ENCODE results near the gene PSENEN. TPM values are rescaled to one million over a fixed set of nuclear protein-coding genes. Genes with fewer than 3 reads are reported as not detected.
"Not testable (repeated sequence)": the region's sequence is repeated elsewhere in the genome, so short reads cannot be mapped to it uniquely, and the experiment has no call there.

The PSENEN gene
- polyA plus RNA-seq, 4 donors: 59.7 to 95.9 (median 70.1) TPM

DNA sequence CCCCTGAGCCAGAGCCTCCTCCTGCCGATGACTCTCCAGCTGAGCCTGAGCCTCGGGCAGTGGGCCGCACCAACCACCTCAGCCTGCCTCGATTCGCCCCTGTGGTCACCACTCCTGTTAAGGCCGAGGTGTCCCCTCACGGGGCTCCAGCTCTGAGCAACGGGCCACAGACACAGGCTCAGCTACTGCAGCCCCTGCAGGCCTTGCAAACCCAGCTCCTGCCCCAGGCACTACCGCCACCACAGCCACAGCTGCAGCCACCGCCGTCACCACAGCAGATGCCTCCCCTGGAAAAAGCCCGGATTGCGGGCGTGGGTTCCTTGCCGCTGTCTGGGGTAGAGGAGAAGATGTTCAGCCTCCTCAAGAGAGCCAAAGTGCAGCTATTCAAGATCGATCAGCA is 24.1 kb upstream of the PSENEN start:
- 95 to 96% (median 95%) methylated on average over 16 of the region's 16 CpGs for whole genome bisulfite sequencing, 3 donors
- peaks cover 26 to 68% (median 32%) of the 10 kb centered on the region in 3 donors for H3K36me3 ChIP-seq (ENCODE audit: control insufficient read depth in 3 of 3, insufficient read depth in 2 of 3, low read depth in 1 of 3, low read length in 3 of 3)
- H3K9me3 ChIP-seq (ENCODE audit: control insufficient read depth in 2 of 2, insufficient read depth in 1 of 2, low read depth in 1 of 2, low read length in 1 of 2): no peaks in the 10 kb centered on the region
- DNase-seq (no peak), FAIRE-seq (no peak)
- no peak overlapping the region for H3K4me3 ChIP-seq (ENCODE audit: low read depth in 1 of 3, low read length in 3 of 3)
- H3K27me3 ChIP-seq (ENCODE audit: control insufficient read depth in 3 of 3, insufficient read depth in 3 of 3, low read length in 3 of 3): no peaks in the 10 kb centered on the region
- H3K4me1 ChIP-seq (ENCODE audit: control insufficient read depth in 3 of 3, insufficient read depth in 2 of 3, low read depth in 1 of 3, low read length in 2 of 3): peaks cover 0 to 11% (median 5%) of the 10 kb centered on the region in 3 donors
- no peak overlapping the region for H3K27ac ChIP-seq (ENCODE audit: low read depth in 1 of 3, low read length in 2 of 3)

DNA sequence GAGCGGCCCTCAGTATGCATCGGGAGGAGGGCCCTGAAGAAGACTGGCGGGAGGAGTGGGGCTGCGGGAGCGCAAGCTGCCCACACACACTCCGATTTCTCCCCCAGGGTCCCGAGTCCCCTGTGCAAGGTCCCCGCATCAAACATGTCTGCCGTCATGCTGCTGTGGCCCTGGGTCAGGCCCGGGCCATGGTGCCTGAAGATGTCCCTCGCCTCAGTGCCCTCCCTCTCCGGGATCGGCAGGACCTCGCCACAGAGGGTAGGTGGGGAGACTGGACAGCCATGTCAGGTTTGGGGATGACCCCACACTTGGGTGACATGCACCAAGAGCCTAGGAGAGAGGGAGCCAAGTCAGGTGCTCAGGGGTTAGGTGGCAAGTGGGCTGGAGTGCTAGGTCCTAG is 23.0 kb upstream of the PSENEN start:
- no peak for FAIRE-seq

DNA sequence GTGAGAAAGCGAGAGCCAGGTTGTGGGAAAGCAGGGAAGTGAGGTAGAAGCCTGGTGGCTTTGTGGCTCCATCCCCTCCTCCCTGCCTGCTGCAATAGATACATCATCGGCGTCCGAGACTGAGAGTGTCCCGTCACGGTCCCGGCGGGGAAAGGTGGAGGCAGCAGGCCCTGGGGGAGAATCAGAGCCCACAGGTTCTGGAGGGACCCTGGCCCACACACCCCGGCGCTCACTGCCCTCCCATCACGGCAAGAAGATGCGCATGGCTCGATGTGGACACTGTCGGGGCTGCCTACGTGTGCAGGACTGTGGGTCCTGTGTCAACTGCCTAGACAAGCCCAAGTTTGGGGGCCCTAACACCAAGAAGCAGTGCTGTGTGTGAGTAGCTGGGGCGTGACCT is 22.6 kb upstream of the PSENEN start:
- peaks cover 37 to 82% (median 41%) of the 10 kb centered on the region in 3 donors for H3K36me3 ChIP-seq (ENCODE audit: control insufficient read depth in 3 of 3, insufficient read depth in 2 of 3, low read depth in 1 of 3, low read length in 3 of 3)
- FAIRE-seq: no peak

More for the DNA sequence above, 23.0 kb upstream of the PSENEN start:
- H3K4me1 ChIP-seq (ENCODE audit: control insufficient read depth in 3 of 3, insufficient read depth in 2 of 3, low read depth in 1 of 3, low read length in 2 of 3): peaks cover 0 to 11% (median 5%) of the 10 kb centered on the region in 3 donors
- peaks cover 34 to 78% (median 37%) of the 10 kb centered on the region in 3 donors for H3K36me3 ChIP-seq (ENCODE audit: control insufficient read depth in 3 of 3, insufficient read depth in 2 of 3, low read depth in 1 of 3, low read length in 3 of 3)
- WGBS, 3 donors: 97% methylated on average over 14 of the region's 14 CpGs
- no peak overlapping the region for H3K4me3 ChIP-seq (ENCODE audit: low read depth in 1 of 3, low read length in 3 of 3)
- DNase-seq: no peak
- H3K9me3 ChIP-seq (ENCODE audit: control insufficient read depth in 2 of 2, insufficient read depth in 1 of 2, low read depth in 1 of 2, low read length in 1 of 2): no peaks in the 10 kb centered on the region
- H3K27ac ChIP-seq (ENCODE audit: low read depth in 1 of 3, low read length in 2 of 3): no peak overlapping the region
- no peaks in the 10 kb centered on the region for H3K27me3 ChIP-seq (ENCODE audit: control insufficient read depth in 3 of 3, insufficient read depth in 3 of 3, low read length in 3 of 3)

DNA sequence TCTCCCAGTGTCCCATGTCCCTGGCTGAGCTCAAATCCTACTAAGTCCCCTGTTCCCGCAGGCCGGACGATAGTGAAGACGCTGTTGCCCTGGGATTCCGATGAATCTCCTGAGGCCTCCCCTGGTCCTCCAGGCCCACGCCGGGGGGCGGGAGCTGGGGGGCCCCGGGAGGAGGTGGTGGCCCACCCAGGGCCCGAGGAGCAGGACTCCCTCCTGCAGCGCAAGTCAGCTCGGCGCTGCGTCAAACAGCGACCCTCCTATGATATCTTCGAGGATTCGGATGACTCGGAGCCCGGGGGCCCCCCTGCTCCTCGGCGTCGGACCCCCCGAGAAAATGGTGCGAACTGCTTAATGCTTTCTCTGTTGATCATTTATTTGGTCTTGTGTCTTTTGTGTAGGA is 21.8 kb upstream of the PSENEN start:
- Histone ChIP-seq H3K4me1 (ENCODE audit: control insufficient read depth in 3 of 3, insufficient read depth in 2 of 3, low read depth in 1 of 3, low read length in 2 of 3) (peaks cover 0 to 11% (median 5%) of the 10 kb centered on the region in 3 donors), H3K27me3 (ENCODE audit: control insufficient read depth in 3 of 3, insufficient read depth in 3 of 3, low read length in 3 of 3) (no peaks in the 10 kb centered on the region), H3K36me3 (ENCODE audit: control insufficient read depth in 3 of 3, insufficient read depth in 2 of 3, low read depth in 1 of 3, low read length in 3 of 3) (peaks cover 43 to 90% (median 44%) of the 10 kb centered on the region in 3 donors), H3K9me3 (ENCODE audit: control insufficient read depth in 2 of 2, insufficient read depth in 1 of 2, low read depth in 1 of 2, low read length in 1 of 2) (no peaks in the 10 kb centered on the region), H3K27ac (ENCODE audit: low read depth in 1 of 3, low read length in 2 of 3) (no peak overlapping the region), H3K4me3 (ENCODE audit: low read depth in 1 of 3, low read length in 3 of 3) (no peak overlapping the region)
- DNase-seq (no peak), FAIRE-seq (no peak)
- 94 to 98% (median 97%) methylated on average over 23 to 24 of the region's 24 CpGs for WGBS, 3 donors

More for the DNA sequence above, 22.6 kb upstream of the PSENEN start:
- no peak for DNase-seq
- Histone ChIP-seq H3K27me3 (ENCODE audit: control insufficient read depth in 3 of 3, insufficient read depth in 3 of 3, low read length in 3 of 3) (no peaks in the 10 kb centered on the region), H3K9me3 (ENCODE audit: control insufficient read depth in 2 of 2, insufficient read depth in 1 of 2, low read depth in 1 of 2, low read length in 1 of 2) (no peaks in the 10 kb centered on the region), H3K4me3 (ENCODE audit: low read depth in 1 of 3, low read length in 3 of 3) (no peak overlapping the region), H3K27ac (ENCODE audit: low read depth in 1 of 3, low read length in 2 of 3) (no peak overlapping the region), H3K4me1 (ENCODE audit: control insufficient read depth in 3 of 3, insufficient read depth in 2 of 3, low read depth in 1 of 3, low read length in 2 of 3) (peaks cover 0 to 11% (median 5%) of the 10 kb centered on the region in 3 donors)
- WGBS, 3 donors: 92 to 97% (median 93%) methylated on average over 15 to 16 of the region's 16 CpGs

DNA sequence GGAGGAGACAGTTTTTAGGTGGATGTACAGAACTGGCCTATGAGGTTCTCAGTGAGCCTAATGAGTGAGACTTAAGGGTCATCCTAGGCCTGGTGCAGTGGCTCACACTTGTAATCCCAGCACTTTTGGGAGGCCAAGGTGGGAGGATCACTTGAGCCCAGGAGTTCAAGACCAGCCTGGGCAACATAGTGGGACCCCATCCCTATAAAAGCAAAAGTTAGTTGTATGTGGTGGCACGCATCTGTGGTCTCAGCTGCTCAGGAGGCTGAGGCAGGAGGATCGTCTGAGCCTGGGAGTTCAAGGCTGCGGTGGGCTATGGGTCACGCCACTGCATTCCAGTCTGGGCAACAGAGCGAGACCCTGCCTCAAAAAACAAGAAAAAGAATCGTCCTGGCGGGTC is 21.3 kb upstream of the PSENEN start:
- not testable (repeated sequence) for FAIRE-seq; H3K27me3 ChIP-seq (ENCODE audit: control insufficient read depth in 3 of 3, insufficient read depth in 3 of 3, low read length in 3 of 3); H3K9me3 ChIP-seq (ENCODE audit: control insufficient read depth in 2 of 2, insufficient read depth in 1 of 2, low read depth in 1 of 2, low read length in 1 of 2); H3K4me1 ChIP-seq (ENCODE audit: control insufficient read depth in 3 of 3, insufficient read depth in 2 of 3, low read depth in 1 of 3, low read length in 2 of 3); DNase-seq; H3K27ac ChIP-seq (ENCODE audit: low read depth in 1 of 3, low read length in 2 of 3); H3K4me3 ChIP-seq (ENCODE audit: low read depth in 1 of 3, low read length in 3 of 3)
- 93 to 96% (median 94%) methylated on average over 7 of the region's 7 CpGs for WGBS, 3 donors
- H3K36me3 ChIP-seq (ENCODE audit: control insufficient read depth in 3 of 3, insufficient read depth in 2 of 3, low read depth in 1 of 3, low read length in 3 of 3): peaks cover 45 to 95% (median 45%) of the 10 kb centered on the region in 3 donors

DNA sequence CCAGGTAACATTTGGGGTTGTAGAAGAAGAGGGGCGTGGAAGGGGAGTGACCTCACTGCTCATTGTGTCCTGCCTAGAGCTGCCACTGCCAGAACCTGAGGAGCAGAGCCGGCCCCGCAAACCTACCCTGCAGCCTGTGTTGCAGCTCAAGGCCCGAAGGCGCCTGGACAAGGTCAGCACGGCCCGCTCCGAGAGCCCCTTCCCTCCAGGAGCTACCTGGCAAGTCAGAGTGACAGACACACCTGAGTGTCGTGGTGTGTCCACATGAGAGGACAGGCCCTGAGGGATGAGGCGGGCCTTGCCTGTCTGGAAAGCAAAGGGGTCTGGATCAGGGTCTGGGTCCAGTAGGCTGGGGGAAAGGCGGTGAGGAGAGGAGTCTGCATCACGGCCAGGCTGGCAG is 20.9 kb upstream of the PSENEN start:
- peaks cover 0 to 2% (median 0%) of the 10 kb centered on the region in 3 donors for H3K4me1 ChIP-seq (ENCODE audit: control insufficient read depth in 3 of 3, insufficient read depth in 2 of 3, low read depth in 1 of 3, low read length in 2 of 3)
- H3K27me3 ChIP-seq (ENCODE audit: control insufficient read depth in 3 of 3, insufficient read depth in 3 of 3, low read length in 3 of 3): no peaks in the 10 kb centered on the region
- H3K27ac ChIP-seq (ENCODE audit: low read depth in 1 of 3, low read length in 2 of 3): no peak overlapping the region
- no peak overlapping the region for H3K4me3 ChIP-seq (ENCODE audit: low read depth in 1 of 3, low read length in 3 of 3)
- whole genome bisulfite sequencing, 3 donors: 97 to 98% (median 98%) methylated on average over 11 to 12 of the region's 12 CpGs
- FAIRE-seq (no peak), DNase-seq (no peak)
- H3K9me3 ChIP-seq (ENCODE audit: control insufficient read depth in 2 of 2, insufficient read depth in 1 of 2, low read depth in 1 of 2, low read length in 1 of 2): no peaks in the 10 kb centered on the region
- peaks cover 45 to 96% (median 46%) of the 10 kb centered on the region in 3 donors for H3K36me3 ChIP-seq (ENCODE audit: control insufficient read depth in 3 of 3, insufficient read depth in 2 of 3, low read depth in 1 of 3, low read length in 3 of 3)

DNA sequence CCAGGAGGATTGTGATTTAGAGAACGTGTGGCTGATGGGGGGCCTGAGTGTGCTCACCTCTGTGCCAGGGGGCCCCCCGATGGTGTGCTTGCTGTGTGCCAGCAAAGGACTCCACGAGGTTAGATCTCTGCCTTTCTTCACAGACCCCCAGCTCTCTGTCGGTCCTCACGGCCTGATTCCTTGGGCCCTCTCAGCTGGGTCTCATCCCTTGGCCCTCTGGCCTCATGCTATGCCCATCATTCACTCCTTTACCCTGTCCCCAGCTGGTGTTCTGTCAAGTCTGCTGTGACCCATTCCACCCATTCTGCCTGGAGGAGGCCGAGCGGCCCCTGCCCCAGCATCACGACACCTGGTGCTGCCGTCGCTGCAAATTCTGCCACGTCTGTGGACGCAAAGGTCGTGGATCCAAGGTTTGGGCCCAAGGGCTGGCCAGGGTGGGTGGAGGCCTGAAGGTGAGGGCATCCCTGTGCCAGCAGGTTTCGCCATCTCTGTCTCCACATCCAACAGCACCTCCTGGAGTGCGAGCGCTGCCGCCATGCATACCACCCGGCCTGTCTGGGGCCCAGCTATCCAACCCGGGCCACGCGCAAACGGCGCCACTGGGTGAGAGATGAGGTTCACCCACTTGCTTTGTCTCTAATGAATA is 20.1 kb upstream of the PSENEN start:
- no peak overlapping the region for H3K27ac ChIP-seq (ENCODE audit: low read depth in 1 of 3, low read length in 2 of 3)
- 95 to 98% (median 95%) methylated on average over 22 to 23 of the region's 23 CpGs for WGBS, 3 donors
- FAIRE-seq (no peak), DNase-seq (no peak)
- H3K27me3 ChIP-seq (ENCODE audit: control insufficient read depth in 3 of 3, insufficient read depth in 3 of 3, low read length in 3 of 3): no peaks in the 10 kb centered on the region
- H3K36me3 ChIP-seq (ENCODE audit: control insufficient read depth in 3 of 3, insufficient read depth in 2 of 3, low read depth in 1 of 3, low read length in 3 of 3): peaks cover 50 to 97% (median 54%) of the 10 kb centered on the region in 3 donors
- no peaks in the 10 kb centered on the region for H3K4me1 ChIP-seq (ENCODE audit: control insufficient read depth in 3 of 3, insufficient read depth in 2 of 3, low read depth in 1 of 3, low read length in 2 of 3)
- no peaks in the 10 kb centered on the region for H3K9me3 ChIP-seq (ENCODE audit: control insufficient read depth in 2 of 2, insufficient read depth in 1 of 2, low read depth in 1 of 2, low read length in 1 of 2)
- no peak overlapping the region for H3K4me3 ChIP-seq (ENCODE audit: low read depth in 1 of 3, low read length in 3 of 3)

DNA sequence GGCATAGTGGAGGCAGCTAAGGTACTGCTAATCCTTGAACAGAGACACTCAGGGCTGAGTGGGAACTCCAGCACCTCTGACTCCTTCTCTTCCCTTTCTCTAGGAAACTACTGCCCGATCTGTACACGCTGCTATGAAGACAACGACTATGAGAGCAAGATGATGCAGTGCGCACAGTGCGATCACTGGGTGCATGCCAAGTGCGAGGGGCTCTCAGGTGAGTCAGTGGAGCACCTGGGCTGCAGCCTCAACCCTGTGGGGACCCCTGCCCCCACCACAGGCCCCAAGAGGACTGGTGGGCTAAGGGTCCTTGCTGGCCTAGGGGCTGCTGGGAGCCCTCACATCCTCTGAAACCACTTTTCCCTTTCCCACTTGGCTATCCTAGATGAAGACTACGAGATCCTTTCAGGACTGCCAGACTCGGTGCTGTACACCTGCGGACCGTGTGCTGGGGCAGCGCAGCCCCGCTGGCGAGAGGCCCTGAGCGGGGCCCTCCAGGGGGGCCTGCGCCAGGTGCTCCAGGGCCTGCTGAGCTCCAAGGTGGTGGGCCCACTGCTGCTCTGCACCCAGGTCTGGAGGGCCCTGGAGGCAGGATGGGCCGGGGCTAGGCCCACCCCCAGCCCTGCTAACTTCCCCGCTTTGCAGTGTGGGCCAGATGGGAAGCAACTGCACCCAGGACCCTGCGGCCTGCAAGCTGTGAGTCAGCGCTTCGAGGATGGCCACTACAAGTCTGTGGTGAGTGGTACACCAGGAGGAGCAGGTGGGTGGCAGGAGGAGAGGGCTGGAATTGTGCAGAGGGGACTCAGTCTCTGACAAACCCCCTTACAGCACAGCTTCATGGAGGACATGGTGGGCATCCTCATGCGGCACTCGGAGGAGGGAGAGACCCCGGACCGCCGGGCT is 18.1 kb upstream of the PSENEN start:
- H3K4me1 ChIP-seq (ENCODE audit: control insufficient read depth in 3 of 3, insufficient read depth in 2 of 3, low read depth in 1 of 3, low read length in 2 of 3): no peaks in the 10 kb centered on the region
- no peaks in the 10 kb centered on the region for H3K9me3 ChIP-seq (ENCODE audit: control insufficient read depth in 2 of 2, insufficient read depth in 1 of 2, low read depth in 1 of 2, low read length in 1 of 2)
- H3K27me3 ChIP-seq (ENCODE audit: control insufficient read depth in 3 of 3, insufficient read depth in 3 of 3, low read length in 3 of 3): no peaks in the 10 kb centered on the region
- H3K27ac ChIP-seq (ENCODE audit: low read depth in 1 of 3, low read length in 2 of 3): no peak overlapping the region
- peaks cover 48 to 99% (median 65%) of the 10 kb centered on the region in 3 donors for H3K36me3 ChIP-seq (ENCODE audit: control insufficient read depth in 3 of 3, insufficient read depth in 2 of 3, low read depth in 1 of 3, low read length in 3 of 3)
- no peak for FAIRE-seq
- 95 to 97% (median 96%) methylated on average over 24 to 25 of the region's 25 CpGs for WGBS, 3 donors
- no peak for DNase-seq
- no peak overlapping the region for H3K4me3 ChIP-seq (ENCODE audit: low read depth in 1 of 3, low read length in 3 of 3)
